Osteocyte (in vitro differentiated cells): ENCODE measurements around the gene MAPT. TPM values are rescaled to one million over a fixed set of nuclear protein-coding genes. Genes with fewer than 3 reads are reported as not detected.

Source experiments
- DNase-seq: peaks from one replicate; pipeline ENCODE4 v3.0.0; 2021; ENCODE audit warnings: mixed read lengths; ENCODE audit not compliant: unreplicated experiment; ENCODE audit errors: extremely low spot score
- H3K27ac Mint-ChIP-seq: one replicate; pipeline ENCODE4 v1.8.0; 2021; ENCODE audit warnings: mild to moderate bottlenecking, mixed read lengths; ENCODE audit not compliant: unreplicated experiment
- H3K27me3 Mint-ChIP-seq: one replicate; pipeline ENCODE4 v1.8.0; 2021; ENCODE audit warnings: mixed read lengths; ENCODE audit not compliant: unreplicated experiment
- H3K36me3 Mint-ChIP-seq: one replicate; pipeline ENCODE4 v1.8.0; 2021; ENCODE audit warnings: mixed read lengths; ENCODE audit not compliant: unreplicated experiment
- H3K4me1 Mint-ChIP-seq: one replicate; pipeline ENCODE4 v1.8.0; 2021; ENCODE audit warnings: mixed read lengths; ENCODE audit not compliant: unreplicated experiment
- H3K4me3 Mint-ChIP-seq: one replicate; pipeline ENCODE4 v1.8.0; 2021; ENCODE audit warnings: mild to moderate bottlenecking, moderate library complexity, mixed read lengths; ENCODE audit not compliant: unreplicated experiment
- H3K9me3 Mint-ChIP-seq: one replicate; pipeline ENCODE4 v1.8.0; 2021; ENCODE audit warnings: mixed read lengths; ENCODE audit not compliant: unreplicated experiment
- total RNA-seq: library from RNA; stranded (reverse); gene quantifications from 2 replicates; pipeline ENCODE4 v1.2.1, GENCODE V29; 2021
- TF ChIP-seq, protein P1 (sequence below): fragments of 200-600 bp; sonication (generic); IDR thresholded peaks from 2 replicates; pipeline ENCODE4 v1.5.0; 2021; ENCODE audit warnings: antibody characterized with exemption, mild to moderate bottlenecking, moderate library complexity

The MAPT gene
- total RNA-seq, 1 donor from 2014 or later = 1.6 TPM

DNA sequence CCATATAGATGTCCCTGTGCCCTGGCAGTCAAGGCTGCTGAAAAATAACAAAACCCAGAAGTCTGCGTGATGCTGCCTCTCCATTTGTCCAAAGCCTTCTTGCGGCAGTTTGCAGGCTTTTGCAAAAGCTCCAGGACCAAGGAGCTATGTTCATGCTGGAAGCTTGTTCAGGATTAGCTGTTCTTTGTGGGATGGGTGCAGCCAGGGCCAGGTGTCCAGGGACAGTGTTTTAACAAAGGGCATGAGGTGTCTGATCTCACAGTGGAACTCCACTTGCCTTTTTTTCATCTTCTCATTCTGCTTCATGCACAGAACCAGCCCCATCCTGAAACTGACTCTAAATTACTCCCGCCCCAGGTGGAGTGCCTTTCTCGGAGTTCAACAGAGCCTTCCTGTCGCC, 73.0 kb downstream of the MAPT start:
- H3K27ac Mint-ChIP-seq = no peak overlapping the region
- peaks cover 1% of the 10 kb centered on the region for H3K4me1 Mint-ChIP-seq
- TF ChIP-seq, protein P1, sequence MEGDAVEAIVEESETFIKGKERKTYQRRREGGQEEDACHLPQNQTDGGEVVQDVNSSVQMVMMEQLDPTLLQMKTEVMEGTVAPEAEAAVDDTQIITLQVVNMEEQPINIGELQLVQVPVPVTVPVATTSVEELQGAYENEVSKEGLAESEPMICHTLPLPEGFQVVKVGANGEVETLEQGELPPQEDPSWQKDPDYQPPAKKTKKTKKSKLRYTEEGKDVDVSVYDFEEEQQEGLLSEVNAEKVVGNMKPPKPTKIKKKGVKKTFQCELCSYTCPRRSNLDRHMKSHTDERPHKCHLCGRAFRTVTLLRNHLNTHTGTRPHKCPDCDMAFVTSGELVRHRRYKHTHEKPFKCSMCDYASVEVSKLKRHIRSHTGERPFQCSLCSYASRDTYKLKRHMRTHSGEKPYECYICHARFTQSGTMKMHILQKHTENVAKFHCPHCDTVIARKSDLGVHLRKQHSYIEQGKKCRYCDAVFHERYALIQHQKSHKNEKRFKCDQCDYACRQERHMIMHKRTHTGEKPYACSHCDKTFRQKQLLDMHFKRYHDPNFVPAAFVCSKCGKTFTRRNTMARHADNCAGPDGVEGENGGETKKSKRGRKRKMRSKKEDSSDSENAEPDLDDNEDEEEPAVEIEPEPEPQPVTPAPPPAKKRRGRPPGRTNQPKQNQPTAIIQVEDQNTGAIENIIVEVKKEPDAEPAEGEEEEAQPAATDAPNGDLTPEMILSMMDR = no peak
- no peak for DNase-seq
- H3K9me3 Mint-ChIP-seq = peaks cover 2% of the 10 kb centered on the region
- H3K36me3 Mint-ChIP-seq = no peaks in the 10 kb centered on the region
- peaks cover 33% of the 10 kb centered on the region for H3K27me3 Mint-ChIP-seq
- no peak overlapping the region for H3K4me3 Mint-ChIP-seq

DNA sequence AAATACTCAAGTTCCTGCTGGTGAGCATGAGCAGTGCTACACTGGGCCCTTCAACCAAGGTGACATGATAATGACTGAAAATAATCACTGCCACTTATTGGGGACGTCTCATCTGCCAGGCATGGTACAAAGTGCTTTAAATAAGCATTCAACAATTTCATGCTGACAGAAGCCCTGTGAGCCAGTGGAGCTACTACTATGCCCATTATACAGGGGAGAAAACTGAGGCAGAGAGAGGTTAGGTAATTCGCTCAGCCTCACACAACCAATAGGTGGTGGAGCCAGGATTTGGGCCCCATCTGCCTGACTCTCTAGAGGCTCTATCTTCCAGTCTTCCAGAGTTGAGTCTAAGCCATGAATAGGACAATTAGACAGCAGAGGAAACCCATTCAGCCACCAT, 74.4 kb downstream of the MAPT start:
- DNase-seq = no peak
- TF ChIP-seq, protein P1 = no peak
- Mint-ChIP-seq H3K36me3 (no peaks in the 10 kb centered on the region), H3K27ac (no peak overlapping the region), H3K9me3 (peaks cover 5% of the 10 kb centered on the region), H3K4me1 (no peaks in the 10 kb centered on the region), H3K27me3 (peaks cover 34% of the 10 kb centered on the region), H3K4me3 (no peak overlapping the region)

GRCh38 chr17:45969726-45970125, 75.4 kb downstream of the MAPT start:
- DNase-seq = no peak
- Mint-ChIP-seq H3K27ac (no peak overlapping the region), H3K36me3 (no peaks in the 10 kb centered on the region), H3K4me3 (no peak overlapping the region), H3K27me3 (peaks cover 34% of the 10 kb centered on the region), H3K9me3 (peaks cover 5% of the 10 kb centered on the region), H3K4me1 (no peaks in the 10 kb centered on the region)
- TF ChIP-seq, protein P1 = no peak

DNA sequence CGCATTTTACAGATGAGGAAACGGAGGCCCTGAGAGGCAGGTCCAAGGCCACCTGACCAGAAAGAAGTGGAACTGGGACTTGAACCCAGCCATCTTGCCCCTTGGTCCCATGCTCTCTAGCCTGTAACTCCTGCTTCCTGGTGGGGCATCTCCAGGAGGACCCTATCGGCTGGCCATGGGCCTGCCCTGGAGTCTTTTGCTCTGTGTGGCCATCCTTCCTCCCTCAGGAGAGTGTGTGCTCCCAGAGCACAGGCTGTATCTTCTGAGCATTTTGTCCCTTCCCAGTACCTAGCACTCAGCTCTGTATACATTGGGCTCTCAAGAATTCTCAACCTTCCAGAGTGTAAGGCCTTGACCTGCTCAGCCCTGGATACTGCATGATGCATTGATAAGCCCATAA, 76.3 kb downstream of the MAPT start:
- Mint-ChIP-seq H3K36me3 (no peaks in the 10 kb centered on the region), H3K27ac (no peak overlapping the region), H3K27me3 (peaks cover 33% of the 10 kb centered on the region), H3K9me3 (peaks cover 5% of the 10 kb centered on the region), H3K4me1 (no peaks in the 10 kb centered on the region), H3K4me3 (no peak overlapping the region)
- TF ChIP-seq, protein P1 = no peak
- DNase-seq = no peak

DNA sequence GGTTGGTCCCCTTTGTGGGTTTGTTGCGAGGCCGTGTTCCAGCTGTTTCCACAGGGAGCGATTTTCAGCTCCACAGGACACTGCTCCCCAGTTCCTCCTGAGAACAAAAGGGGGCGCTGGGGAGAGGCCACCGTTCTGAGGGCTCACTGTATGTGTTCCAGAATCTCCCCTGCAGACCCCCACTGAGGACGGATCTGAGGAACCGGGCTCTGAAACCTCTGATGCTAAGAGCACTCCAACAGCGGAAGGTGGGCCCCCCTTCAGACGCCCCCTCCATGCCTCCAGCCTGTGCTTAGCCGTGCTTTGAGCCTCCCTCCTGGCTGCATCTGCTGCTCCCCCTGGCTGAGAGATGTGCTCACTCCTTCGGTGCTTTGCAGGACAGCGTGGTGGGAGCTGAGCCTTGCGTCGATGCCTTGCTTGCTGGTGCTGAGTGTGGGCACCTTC, 77.4 kb downstream of the MAPT start:
- TF ChIP-seq, protein P1 = no peak
- Mint-ChIP-seq H3K4me1 (no peaks in the 10 kb centered on the region), H3K27ac (no peak overlapping the region), H3K27me3 (peaks cover 25% of the 10 kb centered on the region), H3K36me3 (no peaks in the 10 kb centered on the region), H3K9me3 (peaks cover 5% of the 10 kb centered on the region), H3K4me3 (no peak overlapping the region)
- no peak for DNase-seq
